ENCODE data around the gene RETREG2.

Gene RETREG2

GRCh38 chr2:219179601-219180465 is 1.8 kb downstream of the RETREG2 start:
- no peak for DNase-seq (ENCODE audit: extremely low read depth, low read depth)
- no peak for TF ChIP-seq CTCF (IDR thresholded peaks at IDR 0.05; ENCODE audit: low read depth, low read length, missing control alignments)
- H3K4me3 ChIP-seq (replicated peaks; ENCODE audit: low read depth, low read length): peak overlapping the region; percentile 78; the same call in 1 of the 2 replicates

GRCh38 chr2:219180961-219181360 is 2.9 kb downstream of the RETREG2 start:
- TF ChIP-seq CTCF (IDR thresholded peaks at IDR 0.05; ENCODE audit: low read depth, low read length, missing control alignments): no peak
- no peak for DNase-seq (ENCODE audit: extremely low read depth, low read depth)

GRCh38 chr2:219181531-219181930 is 3.5 kb downstream of the RETREG2 start:
- H3K4me3 ChIP-seq (replicated peaks; ENCODE audit: low read depth, low read length): no peak overlapping the region
- DNase-seq (ENCODE audit: extremely low read depth, low read depth): no peak
- no peak for TF ChIP-seq CTCF (IDR thresholded peaks at IDR 0.05; ENCODE audit: low read depth, low read length, missing control alignments)

More at GRCh38 chr2:219180961-219181360, 2.9 kb downstream of the RETREG2 start:
- no peak overlapping the region for H3K4me3 ChIP-seq (replicated peaks; ENCODE audit: low read depth, low read length)

GRCh38 chr2:219182331-219183150 is 4.5 kb downstream of the RETREG2 start:
- no peak for DNase-seq (ENCODE audit: extremely low read depth, low read depth)

GRCh38 chr2:219183151-219183772 is 5.2 kb downstream of the RETREG2 start:
- no peak for DNase-seq (ENCODE audit: extremely low read depth, low read depth)
- no peak overlapping the region for H3K4me3 ChIP-seq (replicated peaks; ENCODE audit: low read depth, low read length)
- no peak for TF ChIP-seq CTCF (IDR thresholded peaks at IDR 0.05; ENCODE audit: low read depth, low read length, missing control alignments)

More at GRCh38 chr2:219182331-219183150, 4.5 kb downstream of the RETREG2 start:
- TF ChIP-seq CTCF (IDR thresholded peaks at IDR 0.05; ENCODE audit: low read depth, low read length, missing control alignments): no peak
- H3K4me3 ChIP-seq (replicated peaks; ENCODE audit: low read depth, low read length): no peak overlapping the region

GRCh38 chr2:219184121-219184520 is 6.0 kb downstream of the RETREG2 start:
- DNase-seq (ENCODE audit: extremely low read depth, low read depth): no peak

More at GRCh38 chr2:219184121-219184520, 6.0 kb downstream of the RETREG2 start:
- TF ChIP-seq CTCF (IDR thresholded peaks at IDR 0.05; ENCODE audit: low read depth, low read length, missing control alignments): no peak
- no peak overlapping the region for H3K4me3 ChIP-seq (replicated peaks; ENCODE audit: low read depth, low read length)
